HCT116 (cell line): ENCODE results near the gene SH3PXD2A. TPM values are rescaled to one million over a fixed set of nuclear protein-coding genes. Genes with fewer than 3 reads are reported as not detected.

Experiments used
- ATAC-seq: fragments of 200-7000 bp; cut with Tn5 transposase; 2 replicates; pipeline ENCODE4 v1.9.1; 2020; ENCODE audit warnings: mild to moderate bottlenecking, moderate library complexity
- BruUV-seq: library from RNA; stranded (reverse); fragments of 400-500 nt; replicated peaks from 2 replicates; lab custom pipeline; 2021; lab: Mats Ljungman, UMichigan
- CTCF ChIA-PET: fragments of 300-600 bp; sonication (Branson Sonifier 250); formaldehyde crosslinking; loops from one replicate; lab custom pipeline; 2021; ENCODE audit warnings: antibody characterized with exemption; lab: Charles Lee
- POLR2A ChIA-PET: fragments of 300-600, 350-600 bp; sonication (Branson Sonifier 250); formaldehyde crosslinking; loops from one replicate; lab custom pipeline; 2021; ENCODE audit warnings: antibody characterized with exemption; lab: Charles Lee
- RAD21 ChIA-PET, 2 experiments: fragments of 300-600 bp; sonication (Branson Sonifier 250); formaldehyde crosslinking; loops; one replicate each; lab custom pipeline; 2023; ENCODE audit warnings: low total read pairs in 2 of 2; ENCODE audit not compliant: uncharacterized antibody in 2 of 2, unreplicated experiment in 2 of 2, low non-redundant PET in 1 of 2; lab: Charles Lee
- DNase-seq: peaks from one replicate; pipeline ENCODE4 v3.0.0-alpha.2; 2010; ENCODE audit warnings: low read depth, low spot score
- H2AFZ ChIP-seq: fragments of 200-600 bp; shearing (Covaris generic), sonication (generic); 2 replicates; pipeline ENCODE4 v1.6.1; 2017; ENCODE audit warnings: low read depth, mixed run types, mixed read lengths, antibody characterized with exemption, low read length; ENCODE audit not compliant: poor library complexity, severe bottlenecking
- H3K27ac ChIP-seq: 2 replicates; pipeline ENCODE4 v1.5.1; 2012; ENCODE audit warnings: low read depth, low read length
- H3K27me3 ChIP-seq: fragments of 200-600 bp; sonication (generic); 2 replicates; pipeline ENCODE4 v1.6.1; 2016; ENCODE audit warnings: mixed run types, low read length, mixed read lengths; ENCODE audit not compliant: insufficient read depth
- H3K36me3 ChIP-seq, 2 experiments: fragments of 200-500 bp in 1 of 2; fragments of 200-600 bp in 1 of 2; sonication (Bioruptor generic) in 1 of 2; sonication (generic) in 1 of 2; 2 replicates each; pipeline versions ENCODE4 v1.5.1 to v1.6.1; 2014 to 2016; ENCODE audit warnings: low read length in 2 of 2, inconsistent platforms in 1 of 2, mixed read lengths in 1 of 2, mixed run types in 1 of 2; ENCODE audit not compliant: insufficient read depth in 2 of 2, control insufficient read depth in 1 of 2
- H3K4me1 ChIP-seq, 2 experiments: fragments of 200-600 bp in 1 of 2; sonication (generic) in 1 of 2; 2 replicates each; pipeline versions ENCODE4 v1.5.1 to v1.6.1; 2012 to 2017; ENCODE audit warnings: low read length in 2 of 2, inconsistent platforms in 1 of 2, mild to moderate bottlenecking in 1 of 2, mixed read lengths in 1 of 2, mixed run types in 1 of 2, moderate library complexity in 1 of 2; ENCODE audit not compliant: insufficient read depth in 2 of 2, control insufficient read depth in 1 of 2
- H3K4me2 ChIP-seq: fragments of 200-600 bp; sonication (generic); 2 replicates; pipeline ENCODE4 v1.6.1; 2017; ENCODE audit warnings: mixed run types, low read length, mixed read lengths
- H3K4me3 ChIP-seq, 2 experiments: fragments of 200-600 bp in 1 of 2; sonication (generic) in 1 of 2; replicated peaks in 1 of 2; 2 replicates each; pipeline ENCODE4 v1.5.1; 2011 to 2016; ENCODE audit warnings: low read length in 2 of 2, control low read depth in 1 of 2, low read depth in 1 of 2, mild to moderate bottlenecking in 1 of 2, mixed read lengths in 1 of 2, mixed run types in 1 of 2
- H3K79me2 ChIP-seq: fragments of 200-600 bp; sonication (generic); 2 replicates; pipeline ENCODE4 v1.6.1; 2017; ENCODE audit warnings: mild to moderate bottlenecking, mixed run types, low read length, moderate library complexity, mixed read lengths; ENCODE audit not compliant: insufficient read depth
- H3K9ac ChIP-seq: fragments of 200-600 bp; sonication (generic); 2 replicates; pipeline ENCODE4 v1.6.1; 2016; ENCODE audit warnings: low read length, mixed read lengths
- H3K9me2 ChIP-seq: fragments of 200-600 bp; sonication (generic), shearing (Covaris generic); 2 replicates; pipeline ENCODE4 v1.6.1; 2017; ENCODE audit warnings: mixed run types, mild to moderate bottlenecking, moderate library complexity; ENCODE audit not compliant: insufficient read depth
- H3K9me3 ChIP-seq, 2 experiments: fragments of 200-500 bp in 1 of 2; fragments of 200-600 bp in 1 of 2; sonication (Bioruptor generic) in 1 of 2; sonication (generic) in 1 of 2; 2 replicates each; pipeline ENCODE4 v1.6.1; 2014 to 2017; ENCODE audit warnings: low read length in 2 of 2, mixed read lengths in 2 of 2, inconsistent platforms in 1 of 2, low read depth in 1 of 2, mild to moderate bottlenecking in 1 of 2, mixed run types in 1 of 2, moderate library complexity in 1 of 2; ENCODE audit not compliant: control insufficient read depth in 1 of 2, insufficient read depth in 1 of 2
- H4K20me1 ChIP-seq: fragments of 200-600 bp; sonication (generic), shearing (Covaris generic); 2 replicates; pipeline ENCODE4 v1.6.1; 2017; ENCODE audit warnings: mixed run types, mild to moderate bottlenecking, moderate library complexity; ENCODE audit not compliant: insufficient read depth
- CBX3 ChIP-seq: IDR thresholded peaks from 2 replicates; pipeline ENCODE4 v1.6.1; 2012; ENCODE audit warnings: low read depth
- EZH2phosphoT487 ChIP-seq: fragments of 200-600 bp; IDR thresholded peaks from 2 replicates; pipeline ENCODE4 v1.6.1; 2018; ENCODE audit warnings: antibody characterized with exemption, borderline replicate concordance
- FOSL1 ChIP-seq: IDR thresholded peaks from 2 replicates; pipeline ENCODE4 v1.6.1; 2012; ENCODE audit warnings: low read depth
- JUND ChIP-seq: IDR thresholded peaks from 2 replicates; pipeline ENCODE4 v1.6.1; 2012
- POLR2A ChIP-seq: IDR thresholded peaks from 2 replicates; pipeline ENCODE4 v1.7.0; 2011; ENCODE audit warnings: borderline replicate concordance; ENCODE audit not compliant: insufficient read depth, insufficient read length; ENCODE audit errors: extremely low read depth
- RAD21 ChIP-seq: IDR thresholded peaks from 2 replicates; pipeline ENCODE4 v1.6.1; 2012; ENCODE audit warnings: low read depth, mild to moderate bottlenecking
- SRF ChIP-seq: IDR thresholded peaks from 2 replicates; pipeline ENCODE4 v1.6.1; 2012; ENCODE audit warnings: low read depth
- ZNF274 ChIP-seq: fragments of 200-500 bp; sonication (Bioruptor generic); IDR thresholded peaks from 2 replicates; pipeline ENCODE4 v1.6.1; 2014; ENCODE audit warnings: mild to moderate bottlenecking, low read depth, low read length, inconsistent platforms
- intact Hi-C: fragments of 100-400 bp; cut with micrococcal nuclease; formaldehyde crosslinking; loops from 2 replicates; pipeline ENCODE4 v1.10.0; 2022
- total RNA-seq: library from RNA; stranded (reverse); gene quantifications from one replicate; pipeline ENCODE4 v1.2.1, GENCODE V29; 2021; ENCODE audit not compliant: unreplicated experiment

SH3PXD2A gene
- total RNA-seq, 1 experiment from 2014 or later = 8.7 TPM

- TF ChIP-seq EZH2phosphoT487 (no peak), POLR2A (no peak), CBX3 (no peak), JUND (no peak), RAD21 (no peak)
- no peak for ATAC-seq
- H3K9me2 ChIP-seq = no peaks in the 10 kb centered on the region
- ChIA-PET POLR2A (interaction anchor here (0.6 kb wide), 1 partner anchor 97 kb away, joined by 3 read pairs; no protein-coding TSS in a partner anchor), RAD21 (interaction anchor here in 1 of 2 experiments (0.6 kb wide), 1 partner anchor 10 kb away, joined by 4 read pairs; no protein-coding TSS in a partner anchor), CTCF (interaction anchor here (4.0 kb wide), 1 partner anchor 16 kb away, joined by 19 read pairs; no protein-coding TSS in a partner anchor)
- H3K4me2 ChIP-seq = no peak overlapping the region
- no peaks in the 10 kb centered on the region for H3K27me3 ChIP-seq
- H3K4me3 ChIP-seq = no peak overlapping the region
- intact Hi-C loops = no loop called here
- H3K36me3 ChIP-seq = no peaks in the 10 kb centered on the region
- H4K20me1 ChIP-seq = no peaks in the 10 kb centered on the region
- DNase-seq = no peak
- BruUV-seq = no TSS peak
- no peak overlapping the region for H3K9ac ChIP-seq
- H3K4me1 ChIP-seq = peaks cover 4 to 20% of the 10 kb centered on the region in 2 experiments; a peak in 3 of 4 replicates
- no peak overlapping the region for H2AFZ ChIP-seq
- H3K79me2 ChIP-seq = no peaks in the 10 kb centered on the region
- no peak overlapping the region for H3K27ac ChIP-seq
- no peaks in the 10 kb centered on the region for H3K9me3 ChIP-seq
Measured at GRCh38 chr10:103548581-103549348, 306.6 kb downstream of the SH3PXD2A start.

DNA sequence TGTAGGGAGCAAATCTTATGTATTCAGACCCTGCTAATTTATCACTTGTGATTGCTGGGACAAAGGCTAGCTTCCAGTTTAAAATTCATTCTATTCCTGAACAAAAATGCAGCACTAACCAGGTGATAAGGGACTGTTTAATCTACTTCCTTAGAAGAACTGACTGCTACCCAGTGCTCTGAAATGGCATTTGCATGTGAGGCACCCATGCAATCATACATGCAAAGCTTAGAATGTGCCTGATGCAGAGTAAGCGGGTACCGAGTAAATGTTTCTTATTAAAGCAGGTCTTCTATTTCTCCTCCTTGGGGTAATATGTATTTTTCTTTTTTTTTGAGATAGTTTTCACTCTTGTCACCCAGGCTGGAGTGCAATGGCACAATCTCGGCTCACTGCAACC, 307.4 kb downstream of the SH3PXD2A start:
- RAD21 ChIA-PET = no interaction called here
- intact Hi-C loops = no loop called here
- ATAC-seq = no peak
- no peak overlapping the region for H3K9ac ChIP-seq
- BruUV-seq = no TSS peak
- POLR2A ChIA-PET = no interaction called here
- H3K36me3 ChIP-seq = no peaks in the 10 kb centered on the region
- no peaks in the 10 kb centered on the region for H3K9me3 ChIP-seq
- DNase-seq = no peak
- TF ChIP-seq ZNF274 = no peak
- no peak for TF ChIP-seq FOSL1
- TF ChIP-seq CBX3 = no peak
- TF ChIP-seq SRF = no peak
- no peaks in the 10 kb centered on the region for H4K20me1 ChIP-seq
- peaks cover 7 to 27% of the 10 kb centered on the region in 2 experiments; a peak in 3 of 4 replicates for H3K4me1 ChIP-seq
- H3K27me3 ChIP-seq = no peaks in the 10 kb centered on the region
- H3K4me2 ChIP-seq = no peak overlapping the region
- no peak overlapping the region for H2AFZ ChIP-seq
- no peaks in the 10 kb centered on the region for H3K79me2 ChIP-seq
- H3K9me2 ChIP-seq = no peaks in the 10 kb centered on the region
- CTCF ChIA-PET = interaction anchor here (4.0 kb wide), 1 partner anchor 16 kb away, joined by 19 read pairs; no protein-coding TSS in a partner anchor
- no peak overlapping the region for H3K27ac ChIP-seq
- no peak overlapping the region for H3K4me3 ChIP-seq
